NB4 (cell line): ENCODE measurements around the gene COA6.
A peak's percentile ranks its signal among the peaks of the same experiment; 100 is the strongest.

Experiments used
- CTCF ChIP-seq: IDR thresholded peaks from one replicate; pipeline ENCODE4 v1.5.1; 2012; ENCODE audit warnings: low read depth, low read length
- MAX ChIP-seq: IDR thresholded peaks from 2 replicates; pipeline ENCODE4 v1.6.1; 2011; ENCODE audit warnings: low read depth, low read length
- MYC ChIP-seq: IDR thresholded peaks from 2 replicates; pipeline ENCODE4 v1.6.1; 2011; ENCODE audit warnings: low read depth, low read length
- POLR2A ChIP-seq: IDR thresholded peaks from 2 replicates; pipeline ENCODE4 v1.6.1; 2011; ENCODE audit warnings: mild to moderate bottlenecking; ENCODE audit not compliant: insufficient read length; ENCODE audit errors: extremely low read depth

- peak; percentile 67 for TF ChIP-seq CTCF
- TF ChIP-seq POLR2A = no peak
- TF ChIP-seq MAX = no peak
- no peak for TF ChIP-seq MYC
Measured at GRCh38 chr1:234326497-234327366, 46.5 kb upstream of the COA6 start.
